H1 (cell line): ENCODE results near the gene ARHGAP26. TPM values are rescaled to one million over a fixed set of nuclear protein-coding genes. Genes with fewer than 3 reads are reported as not detected.

ENCODE experiments used
- RNF2 ChIP-seq: fragments of 200-900, 300-1000 bp; sonication (generic); IDR thresholded peaks from 2 replicates; pipeline ENCODE4 v1.7.1; 2016; ENCODE audit warnings: borderline replicate concordance, low read depth, mild to moderate bottlenecking, antibody characterized with exemption, low read length; ENCODE audit not compliant: poor library complexity, severe bottlenecking; ENCODE audit errors: missing control alignments
- polyA plus RNA-seq, 7 experiments: library from polyadenylated mRNA; depleted of rRNA in 3 of 7; stranded (reverse) in 5 of 7; unstranded in 2 of 7; fragments of >200 nt in 5 of 7; fragments of 200-250 nt in 2 of 7; gene quantifications; 1 replicate in 5 of 7; 2 replicates in 1 of 7; 4 replicates in 1 of 7; pipeline versions ENCODE4 v1.2.1 to v1.2.3, GENCODE V29; 2011 to 2013; ENCODE audit warnings: missing spikeins in 2 of 7, mixed read lengths in 2 of 7
- total RNA-seq: library from RNA; stranded (reverse); fragmentation: NEBNext Ultra II Directional; extraction: Animal tissue kit (Norgen Biotek cat#: 25700); gene quantifications from 2 replicates; pipeline ENCODE4 v1.2.1, GENCODE V29; 2021

Gene ARHGAP26
- total and polyA plus RNA-seq, 2 of the 8 experiments (the other 6 are each of a cell fraction or from before 2014, with no cell fraction given): 7.1 to 24.8 TPM

DNA sequence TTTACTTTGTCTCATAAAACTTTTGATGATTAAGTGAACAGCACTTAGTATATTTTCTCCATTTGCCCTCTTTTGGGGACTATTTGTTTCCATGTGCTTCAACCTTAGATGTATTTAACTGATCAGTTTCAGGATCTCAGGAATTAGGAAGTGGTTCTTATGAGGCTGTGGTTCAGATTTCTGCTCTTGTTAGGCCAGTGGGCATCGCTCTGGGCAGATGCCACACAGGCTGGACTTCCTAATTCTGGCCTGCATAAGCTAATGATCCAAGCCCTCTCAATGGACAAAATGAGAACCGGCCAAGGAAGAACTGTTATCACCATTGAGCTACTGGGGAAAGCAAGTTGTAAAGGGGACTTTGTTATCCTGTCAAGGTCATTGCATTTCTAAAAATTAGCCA, 6.9 kb downstream of the ARHGAP26 start (continued):
- no peak for TF ChIP-seq RNF2
